GM18909 (cell line): ENCODE data around the gene DHRS1.

ENCODE experiments used
- ATAC-seq: cut with Tn5 transposase; IDR thresholded peaks from one replicate; pipeline ENCODE4 v1.9.1; 2021; ENCODE audit warnings: mild to moderate bottlenecking; ENCODE audit not compliant: unreplicated experiment, poor library complexity

Gene DHRS1

DNA sequence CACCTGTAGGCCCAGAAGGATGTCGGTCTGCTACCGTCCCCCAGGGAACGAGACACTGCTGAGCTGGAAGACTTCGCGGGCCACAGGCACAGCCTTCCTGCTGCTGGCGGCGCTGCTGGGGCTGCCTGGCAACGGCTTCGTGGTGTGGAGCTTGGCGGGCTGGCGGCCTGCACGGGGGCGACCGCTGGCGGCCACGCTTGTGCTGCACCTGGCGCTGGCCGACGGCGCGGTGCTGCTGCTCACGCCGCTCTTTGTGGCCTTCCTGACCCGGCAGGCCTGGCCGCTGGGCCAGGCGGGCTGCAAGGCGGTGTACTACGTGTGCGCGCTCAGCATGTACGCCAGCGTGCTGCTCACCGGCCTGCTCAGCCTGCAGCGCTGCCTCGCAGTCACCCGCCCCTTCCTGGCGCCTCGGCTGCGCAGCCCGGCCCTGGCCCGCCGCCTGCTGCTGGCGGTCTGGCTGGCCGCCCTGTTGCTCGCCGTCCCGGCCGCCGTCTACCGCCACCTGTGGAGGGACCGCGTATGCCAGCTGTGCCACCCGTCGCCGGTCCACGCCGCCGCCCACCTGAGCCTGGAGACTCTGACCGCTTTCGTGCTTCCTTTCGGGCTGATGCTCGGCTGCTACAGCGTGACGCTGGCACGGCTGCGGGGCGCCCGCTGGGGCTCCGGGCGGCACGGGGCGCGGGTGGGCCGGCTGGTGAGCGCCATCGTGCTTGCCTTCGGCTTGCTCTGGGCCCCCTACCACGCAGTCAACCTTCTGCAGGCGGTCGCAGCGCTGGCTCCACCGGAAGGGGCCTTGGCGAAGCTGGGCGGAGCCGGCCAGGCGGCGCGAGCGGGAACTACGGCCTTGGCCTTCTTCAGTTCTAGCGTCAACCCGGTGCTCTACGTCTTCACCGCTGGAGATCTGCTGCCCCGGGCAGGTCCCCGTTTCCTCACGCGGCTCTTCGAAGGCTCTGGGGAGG is 11.3 kb upstream of the DHRS1 start, which contains the start of gene LTB4R:
LTB4R (plus strand) TSS at position 857 of the 959 bp plus-strand sequence. CDS start 4,150 bp downstream, outside the sequence.
- ATAC-seq: peak; percentile 68

DNA sequence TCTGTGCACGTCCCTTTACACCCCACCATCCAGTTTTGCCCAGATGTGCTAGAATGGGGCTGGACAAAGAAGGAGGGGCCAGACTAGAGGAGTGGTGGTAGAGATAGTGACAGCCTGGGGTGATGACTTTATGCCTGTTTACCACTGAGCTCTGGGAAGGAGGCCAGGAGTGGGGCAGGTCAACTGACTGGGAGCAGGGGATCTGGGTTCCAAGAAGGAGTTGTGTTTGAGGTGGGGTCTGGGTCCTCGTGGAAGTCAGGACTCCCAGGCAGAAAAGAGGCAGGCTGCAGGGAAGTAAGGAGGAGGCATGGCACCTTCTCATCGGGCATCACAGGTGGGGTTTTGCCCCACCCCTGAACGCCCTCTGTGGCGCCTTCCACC is 10.7 kb upstream of the DHRS1 start:
- ATAC-seq: no peak

DNA sequence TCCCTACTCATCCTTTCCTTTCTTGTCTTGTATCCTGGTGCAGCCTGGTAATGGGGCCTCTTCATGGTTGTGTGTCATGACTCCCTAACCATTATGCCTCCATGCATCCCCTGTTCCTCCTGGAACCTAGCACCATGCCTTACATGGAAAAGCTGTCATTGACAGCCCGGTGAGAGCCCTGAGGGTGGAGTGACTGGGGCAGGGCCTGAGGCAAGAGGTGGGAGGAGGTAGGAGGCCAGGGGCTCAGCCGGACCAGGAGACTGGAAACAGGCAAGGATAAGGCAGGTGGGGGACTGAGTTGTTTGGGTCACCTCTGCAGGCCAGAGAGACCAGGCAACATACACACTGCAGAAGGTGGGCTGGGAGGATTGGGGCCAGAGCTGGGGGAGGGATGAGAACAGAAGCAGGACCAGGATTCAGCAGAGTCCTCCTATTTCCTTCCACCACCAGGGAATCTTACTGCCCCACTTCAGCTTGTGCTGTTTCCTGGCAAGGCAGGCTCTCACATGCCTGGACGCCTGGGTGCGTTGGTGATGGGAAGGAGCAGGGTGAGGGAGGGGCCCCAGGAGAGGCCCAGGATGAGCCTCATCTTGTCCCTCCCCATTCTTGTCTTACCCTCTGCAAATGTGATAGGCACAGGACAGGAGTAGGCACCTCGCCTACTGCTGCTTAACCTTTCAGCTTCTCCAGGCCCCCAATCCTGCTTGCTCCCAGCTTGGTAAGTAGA is 10.1 kb upstream of the DHRS1 start, which contains the start of gene LTB4R2:
LTB4R2 (plus strand) TSS at position 603 of the 727 bp plus-strand sequence. CDS start 525 bp downstream, outside the sequence.
- no peak for ATAC-seq

DNA sequence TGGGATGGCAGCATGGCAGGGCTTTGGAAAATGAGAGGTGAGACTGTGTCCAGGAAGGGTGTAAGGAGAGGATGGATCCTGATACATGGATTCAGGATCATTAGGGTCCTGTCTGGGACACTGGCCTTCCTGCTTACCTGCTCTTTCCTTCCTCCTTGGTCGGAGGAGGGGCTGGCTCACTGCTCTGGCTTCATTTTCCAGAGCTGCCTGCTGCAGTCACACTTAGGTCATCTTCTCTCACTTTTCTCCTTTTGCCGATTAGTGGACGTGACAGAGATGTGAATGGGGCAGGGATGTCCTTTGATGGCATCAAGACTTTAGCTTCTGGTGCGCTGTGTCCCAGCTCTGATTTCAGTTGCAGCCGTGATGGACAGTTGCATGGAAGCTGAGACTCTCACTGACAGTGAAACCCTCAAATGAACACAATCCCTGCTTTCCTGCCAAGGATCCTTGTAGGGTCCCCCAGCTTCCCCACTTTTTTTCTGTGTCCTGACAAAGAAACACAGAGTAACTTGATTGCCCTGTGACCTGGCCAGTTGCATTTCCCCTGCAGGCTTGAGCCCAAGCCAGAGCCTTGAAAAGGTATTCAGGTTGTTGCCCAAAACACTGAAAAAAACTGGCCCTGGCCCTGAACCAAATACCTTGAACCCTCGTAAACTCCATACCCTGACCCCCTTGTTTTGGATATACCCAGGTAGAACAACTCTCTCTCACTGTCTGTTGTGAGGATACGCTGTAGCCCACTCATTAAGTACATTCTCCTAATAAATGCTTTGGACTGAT is 9.0 kb upstream of the DHRS1 start:
- no peak for ATAC-seq

DNA sequence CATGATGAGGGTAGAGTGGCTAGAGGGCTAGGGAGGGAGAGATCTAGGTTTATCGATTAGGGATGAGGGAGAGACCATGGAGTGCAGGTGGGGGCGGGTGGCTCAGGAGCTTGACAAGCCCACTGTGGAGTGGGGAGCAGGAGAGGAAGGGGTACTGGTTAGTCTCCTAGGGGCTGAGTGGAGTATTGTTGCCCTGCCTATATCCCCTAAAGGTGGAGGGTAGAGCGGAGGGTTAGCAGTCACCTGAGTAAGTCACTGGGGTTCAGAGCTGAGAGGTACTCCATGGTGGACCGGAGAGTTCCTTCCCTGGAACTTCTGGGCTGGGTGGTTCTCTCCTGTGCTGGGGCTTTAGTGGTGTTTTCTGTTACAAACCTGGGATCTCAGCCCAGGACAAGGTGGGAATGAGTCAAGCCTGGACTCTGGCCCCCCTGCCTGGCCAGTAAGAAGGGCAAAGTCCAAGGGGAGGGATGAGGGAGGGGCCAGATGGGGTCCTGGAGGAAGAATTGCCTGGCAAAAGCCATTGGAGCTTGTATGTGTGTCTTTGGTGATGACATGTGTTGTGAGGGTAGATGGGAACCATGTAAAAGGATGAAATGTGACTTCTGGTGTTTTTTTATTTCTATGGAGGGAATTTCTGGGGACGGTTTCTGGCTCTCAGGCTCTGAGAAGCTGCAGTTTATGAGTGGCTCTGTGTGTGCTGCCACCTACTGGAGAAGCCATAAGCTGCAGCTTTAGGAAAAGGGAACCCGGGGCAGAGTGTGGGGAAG is 8.2 kb upstream of the DHRS1 start, which contains the start of gene CIDEB:
CIDEB (minus strand) TSS at position 403 of the 767 bp plus-strand sequence; CDS start at position 284, 119 bp downstream.
- ATAC-seq: no peak

DNA sequence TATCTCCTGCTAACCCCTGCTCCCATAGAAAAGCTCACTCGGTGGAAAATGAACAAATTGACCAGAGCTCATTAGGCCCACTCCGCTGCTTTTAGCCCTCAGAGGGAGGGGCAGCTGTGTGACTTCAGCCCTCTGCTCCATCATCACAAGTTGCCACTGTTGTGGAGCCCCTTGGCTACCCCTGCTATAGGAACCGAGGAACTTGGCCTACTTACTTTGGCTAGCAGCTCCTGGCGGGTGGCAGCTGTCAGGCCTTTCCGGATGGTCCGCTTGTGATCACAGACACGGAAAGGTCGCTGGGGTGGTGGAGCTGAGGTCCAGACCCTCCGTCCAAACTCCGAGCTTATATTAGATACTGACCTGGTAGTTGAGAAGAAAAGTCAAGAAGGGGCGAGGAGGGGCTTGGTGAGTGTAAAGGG is 7.6 kb upstream of the DHRS1 start:
- no peak for ATAC-seq

DNA sequence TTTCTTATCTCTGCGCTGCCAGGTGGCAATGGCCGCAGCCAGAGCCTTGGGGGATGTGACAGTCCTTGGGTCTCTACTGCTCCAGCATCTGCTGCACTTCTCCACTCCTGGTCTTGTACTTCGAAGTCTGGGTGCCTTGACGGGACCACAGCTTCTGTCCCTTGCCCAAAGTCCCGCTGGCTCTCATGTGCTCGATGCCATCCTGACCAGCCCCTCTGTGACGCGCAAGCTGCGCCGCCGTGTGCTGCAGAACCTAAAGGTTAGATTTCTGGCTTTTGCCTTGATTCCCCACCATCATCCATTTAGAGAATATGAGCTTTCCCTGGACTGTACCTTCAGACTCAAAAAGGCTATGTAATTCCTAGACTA is 4.4 kb upstream of the DHRS1 start:
- no peak for ATAC-seq

DNA sequence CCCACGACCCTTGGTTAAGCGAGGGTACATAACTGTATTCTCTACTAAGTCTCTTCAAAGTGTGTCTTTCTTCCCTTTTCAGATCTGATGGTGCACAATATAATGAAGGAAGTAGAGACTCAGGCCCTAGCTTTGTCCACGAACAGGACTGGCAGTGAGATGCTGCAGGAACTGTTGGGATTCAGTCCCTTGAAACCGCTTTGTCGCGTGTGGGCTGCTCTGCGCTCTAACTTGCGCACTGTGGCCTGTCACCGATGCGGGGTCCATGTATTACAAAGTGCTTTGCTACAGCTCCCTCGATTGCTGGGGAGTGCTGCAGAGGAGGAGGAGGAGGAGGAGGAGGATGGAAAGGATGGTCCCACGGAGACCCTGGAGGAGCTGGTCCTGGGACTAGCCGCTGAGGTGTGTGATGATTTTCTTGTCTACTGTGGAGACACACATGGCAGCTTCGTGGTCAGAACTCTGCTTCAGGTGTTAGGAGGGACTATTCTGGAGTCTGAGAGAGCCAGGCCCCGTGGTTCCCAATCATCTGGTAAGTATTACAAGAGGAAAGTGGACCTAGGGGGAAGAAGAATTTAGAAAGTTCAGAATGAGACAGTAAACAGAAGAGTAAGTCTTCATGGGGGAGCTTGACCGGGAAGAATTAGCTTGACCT is 873 bp upstream of the DHRS1 start:
- no peak for ATAC-seq

DNA sequence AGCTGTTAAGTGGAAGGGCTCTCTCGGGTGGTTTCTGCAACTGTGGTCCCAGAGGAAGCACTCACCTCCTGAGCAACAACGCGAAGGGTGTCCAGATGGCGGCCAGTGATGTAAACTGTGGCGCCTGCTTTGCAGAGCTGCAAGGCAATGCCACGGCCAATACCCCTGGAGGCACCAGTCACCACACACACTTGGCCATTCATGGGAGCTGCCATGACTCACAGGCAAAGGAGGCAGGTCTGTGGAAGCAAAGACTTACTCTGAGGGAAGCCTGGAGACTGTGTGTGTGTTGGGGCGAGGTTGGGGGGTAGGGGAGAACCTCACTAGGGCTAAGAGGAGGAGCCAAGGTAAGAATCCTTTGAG is 707 bp downstream of the DHRS1 start:
- ATAC-seq: peak; percentile 7

DNA sequence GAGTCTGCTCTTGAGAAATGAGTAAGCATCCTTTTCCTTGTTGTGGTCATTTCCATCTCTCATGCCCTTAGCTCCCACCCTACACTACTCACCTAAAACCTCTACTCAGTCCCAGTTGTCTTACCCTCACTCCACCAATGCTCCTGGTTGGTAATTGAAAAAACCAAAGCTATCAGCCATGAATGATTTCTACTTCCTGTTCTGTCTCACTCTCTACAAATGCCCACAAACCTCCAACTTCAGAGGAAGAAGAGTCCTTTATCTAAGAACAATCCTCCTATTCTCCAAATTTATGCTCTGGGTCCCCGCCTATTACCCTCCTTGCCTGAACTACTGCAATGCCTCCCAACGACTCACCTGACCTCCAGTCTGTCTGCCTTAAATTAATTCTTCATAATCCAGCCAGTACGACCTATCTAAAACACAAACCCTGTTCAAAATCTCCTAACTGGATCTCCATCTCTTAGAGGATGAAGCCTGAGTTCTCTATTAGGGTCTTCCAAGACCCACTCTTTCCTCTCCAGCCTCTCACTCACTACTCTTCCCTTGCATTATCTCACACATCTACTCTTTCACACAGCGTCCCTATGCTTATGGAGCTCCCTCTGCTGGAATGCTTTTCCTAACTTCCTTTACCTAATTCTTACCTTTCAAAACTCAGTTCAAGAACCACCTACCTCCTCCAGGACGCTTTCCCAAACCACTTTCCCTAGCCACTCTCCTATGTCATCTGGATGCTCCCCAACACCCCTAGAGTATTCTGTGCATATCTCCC is 2.2 kb downstream of the DHRS1 start:
- ATAC-seq: peak; percentile 15

DNA sequence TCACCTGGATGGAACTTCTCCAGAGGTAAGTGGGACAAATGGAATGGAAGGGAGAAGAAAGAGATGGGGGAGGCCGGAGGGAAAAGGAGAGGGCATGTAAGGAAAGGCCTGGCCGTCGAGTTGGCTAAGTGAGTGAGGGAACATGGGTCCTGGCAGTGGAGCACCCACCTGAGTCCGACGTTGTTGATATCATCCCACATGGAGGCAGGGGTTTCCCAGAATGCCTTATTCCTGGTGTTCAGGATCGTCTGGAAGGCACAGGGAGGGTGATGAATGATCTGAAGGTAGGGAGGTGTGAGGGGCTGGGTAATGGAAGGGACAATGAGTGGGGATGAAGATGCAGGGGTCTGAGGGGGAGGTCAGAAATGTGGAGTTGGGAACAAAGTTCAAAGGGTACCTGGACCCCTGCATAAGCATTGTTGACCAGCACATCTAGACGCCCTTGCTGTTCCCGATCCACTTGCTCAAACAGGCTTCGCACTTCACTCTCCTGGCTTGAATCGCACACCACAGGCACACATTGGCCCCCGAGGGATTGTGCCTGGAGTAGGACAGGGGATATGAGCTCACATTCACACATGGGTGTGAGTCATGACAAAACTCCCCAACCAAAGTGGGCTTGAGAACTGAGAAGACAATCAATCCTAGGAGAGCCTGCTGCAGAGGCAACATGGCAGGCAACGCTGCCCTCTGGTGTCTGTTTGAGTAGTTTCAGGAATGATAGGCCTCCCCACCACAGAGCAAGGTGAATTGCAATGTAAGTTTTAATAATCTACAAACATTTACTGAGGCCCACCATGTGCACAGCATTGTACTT is 3.0 kb downstream of the DHRS1 start:
- peak; percentile 57 for ATAC-seq

DNA sequence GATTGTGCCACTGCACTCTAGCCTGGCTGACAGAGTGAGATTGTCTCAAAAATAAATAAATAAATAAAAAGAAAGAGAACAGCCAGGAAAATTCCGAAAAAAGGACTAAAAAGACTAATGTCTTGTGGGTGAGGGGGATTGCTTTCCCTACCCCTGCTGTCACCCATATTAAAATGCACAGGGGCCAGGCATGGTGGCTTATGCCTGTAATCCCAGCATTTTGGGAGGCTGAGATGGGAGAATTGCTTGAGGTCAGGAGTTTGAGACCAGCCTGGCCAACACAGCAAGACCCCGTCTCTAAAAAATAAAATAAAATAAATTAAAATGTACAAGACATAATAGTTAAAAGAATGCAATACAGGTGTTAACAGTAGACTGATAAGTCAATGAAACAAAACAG is 6.1 kb downstream of the DHRS1 start:
- ATAC-seq: no peak

DNA sequence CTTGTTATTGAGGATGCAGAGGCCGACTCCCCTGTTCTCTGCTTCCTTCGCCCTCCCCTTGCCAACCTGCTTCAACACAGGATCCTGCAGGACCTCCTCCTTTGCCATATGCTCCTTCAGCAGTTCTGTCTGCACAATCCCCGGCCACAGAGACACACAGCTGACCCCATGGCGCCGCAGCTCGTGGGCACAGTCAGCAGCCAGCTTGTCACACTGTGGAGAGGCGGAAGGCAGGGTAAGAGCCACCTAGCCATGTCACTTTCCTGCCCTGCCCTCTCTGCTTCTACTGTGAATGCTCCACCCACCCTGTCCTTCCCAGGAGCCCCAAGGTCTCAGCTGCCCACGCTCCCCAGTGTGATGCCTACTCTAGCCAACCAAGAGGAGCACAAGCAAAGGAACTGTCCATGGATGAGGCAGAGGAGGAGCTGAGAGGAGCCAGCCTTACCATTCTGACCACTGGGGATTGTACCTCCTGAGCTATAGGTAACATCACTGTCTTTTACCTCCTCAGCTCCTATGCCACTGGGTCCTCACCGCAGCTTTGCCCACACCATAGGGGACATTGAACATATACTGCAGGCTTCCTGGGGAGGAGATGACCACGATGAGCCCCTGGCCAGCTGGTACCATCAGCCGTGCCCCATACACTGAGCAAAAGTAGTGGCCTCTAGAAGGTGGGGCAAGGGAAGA is 7.3 kb downstream of the DHRS1 start:
- no peak for ATAC-seq

DNA sequence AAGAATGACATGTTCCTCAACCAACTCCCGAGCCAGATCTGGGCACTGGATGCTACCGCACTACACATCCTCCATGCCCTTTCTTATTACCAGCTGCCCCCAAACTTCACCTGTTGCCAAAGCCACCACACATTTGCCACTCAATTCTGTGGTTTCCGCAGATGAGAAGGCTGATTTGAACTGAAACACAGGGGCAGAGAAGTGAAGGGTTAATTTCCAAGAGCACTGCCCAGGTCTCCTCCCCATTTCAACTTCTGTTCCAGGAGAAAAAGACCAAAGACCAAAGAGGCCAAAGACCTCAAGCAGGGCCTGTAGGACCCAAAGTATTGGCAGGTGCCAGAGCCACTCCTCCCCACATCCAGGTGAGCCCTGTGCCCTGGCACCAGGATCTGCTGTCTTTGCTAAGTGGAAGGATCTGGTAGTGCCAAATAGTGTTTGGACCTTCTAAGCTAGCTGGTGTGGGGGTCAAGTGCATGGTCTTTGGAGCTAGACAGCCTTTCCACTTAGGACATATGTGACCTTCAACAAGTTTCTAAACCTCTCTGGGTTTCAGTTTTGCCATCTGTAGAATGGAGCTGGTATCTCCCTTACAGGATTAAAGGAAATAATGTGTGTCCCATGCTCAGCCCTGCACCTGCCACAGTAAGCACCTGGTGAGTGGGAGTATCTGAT is 8.0 kb downstream of the DHRS1 start:
- ATAC-seq: no peak

DNA sequence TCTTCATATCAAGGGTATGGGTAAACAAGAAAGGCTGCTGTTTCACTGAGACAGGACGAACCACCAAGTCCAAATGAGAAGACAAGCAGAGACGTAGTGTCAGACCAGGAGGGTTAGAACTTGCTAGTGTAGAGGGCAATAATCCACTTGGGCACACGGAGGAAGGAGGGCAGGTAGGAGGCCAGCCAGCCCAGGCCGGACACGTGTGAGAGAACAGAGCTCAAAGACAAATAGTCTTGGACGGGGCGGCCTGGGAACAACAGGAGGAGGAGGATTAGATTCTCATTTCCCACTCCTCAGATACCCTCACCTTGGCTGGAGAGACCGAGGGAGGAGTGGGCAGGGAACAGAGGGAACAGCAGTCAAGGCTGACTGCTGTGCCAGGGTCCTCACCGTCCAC is 8.8 kb downstream of the DHRS1 start:
- ATAC-seq: no peak

DNA sequence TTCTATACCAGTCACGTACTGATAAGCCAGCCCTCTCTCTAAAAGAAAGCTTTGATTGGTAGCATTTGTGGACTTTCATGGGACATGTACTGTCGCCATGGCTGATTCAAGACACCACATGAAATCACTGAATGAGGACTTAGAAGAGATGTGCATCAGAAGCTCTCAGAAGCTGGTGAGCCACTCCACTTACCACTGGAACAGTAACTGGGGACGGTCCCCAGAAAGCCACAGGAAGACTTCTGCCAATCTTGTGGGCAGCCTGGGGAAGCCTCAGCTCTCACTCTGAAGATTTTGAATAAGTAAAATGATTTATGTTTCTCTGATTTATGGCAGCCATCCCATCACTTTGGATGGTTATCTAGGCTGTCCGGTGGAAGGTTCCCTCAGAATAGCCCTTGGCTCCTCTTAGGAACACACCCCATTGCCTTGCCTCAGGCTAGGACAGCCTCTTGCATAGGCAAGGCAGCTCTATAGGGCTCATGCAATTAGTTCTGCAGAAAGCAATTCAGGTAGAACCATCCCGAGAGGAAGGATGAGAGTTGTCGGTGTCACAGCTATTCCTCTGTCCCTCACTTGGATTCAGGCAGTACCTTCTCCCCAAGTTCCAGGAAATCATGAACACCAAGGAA is 9.8 kb downstream of the DHRS1 start:
- ATAC-seq: no peak
